CD14-positive monocyte (primary cell): ENCODE data around the gene GTF2B. TPM values are rescaled to one million over a fixed set of nuclear protein-coding genes. Genes with fewer than 3 reads are reported as not detected.

ENCODE experiments used
- DNase-seq, 3 donors: peaks; one replicate each; pipeline ENCODE4 v3.0.0-alpha.2; 2011 to 2022
- H2AFZ ChIP-seq: 2 replicates; pipeline ENCODE4 v1.6.0; 2012; ENCODE audit warnings: mild to moderate bottlenecking, low read depth, low read length, inconsistent platforms; ENCODE audit not compliant: insufficient read depth, poor library complexity, severe bottlenecking
- H3K27ac ChIP-seq, 2 donors: 1 replicate in 1 of 2; 2 replicates in 1 of 2; pipeline ENCODE4 v1.5.1; 2012 to 2013; ENCODE audit warnings: low read length in 2 of 2, control low read depth in 1 of 2, inconsistent platforms in 1 of 2, low read depth in 1 of 2, mild to moderate bottlenecking in 1 of 2
- H3K27me3 ChIP-seq, 2 donors: one replicate each; pipeline versions ENCODE4 v1.6.0 to v1.6.1; 2011 to 2013; ENCODE audit warnings: low read length in 2 of 2; ENCODE audit not compliant: control insufficient read depth in 2 of 2, insufficient read depth in 2 of 2
- H3K36me3 ChIP-seq, 2 donors: replicated peaks in 1 of 2; 1 replicate in 1 of 2; 2 replicates in 1 of 2; pipeline versions ENCODE4 v1.5.1 to v1.6.1; 2012 to 2013; ENCODE audit warnings: low read length in 2 of 2, control low read depth in 1 of 2, inconsistent platforms in 1 of 2, mild to moderate bottlenecking in 1 of 2; ENCODE audit not compliant: insufficient read depth in 2 of 2, control insufficient read depth in 1 of 2
- H3K4me1 ChIP-seq, 2 donors: 1 replicate in 1 of 2; 2 replicates in 1 of 2; pipeline versions ENCODE4 v1.5.1 to v1.6.1; 2012 to 2013; ENCODE audit warnings: low read length in 2 of 2, control low read depth in 1 of 2, inconsistent platforms in 1 of 2, mild to moderate bottlenecking in 1 of 2, moderate library complexity in 1 of 2; ENCODE audit not compliant: insufficient read depth in 2 of 2, control insufficient read depth in 1 of 2
- H3K4me2 ChIP-seq: replicated peaks from 2 replicates; pipeline ENCODE3; 2012; ENCODE audit warnings: low read length, moderate library complexity, mild to moderate bottlenecking; ENCODE audit not compliant: poor library complexity, severe bottlenecking; ENCODE audit errors: extremely low read depth
- H3K4me3 ChIP-seq, 3 experiments: fragments of 200-600 bp in 1 of 3; sonication (generic) in 1 of 3; replicated peaks in 1 of 3; 1 replicate in 2 of 3; 2 replicates in 1 of 3; pipeline ENCODE4 v1.5.1; 2011 to 2013; ENCODE audit warnings: low read length in 3 of 3, mild to moderate bottlenecking in 3 of 3, control low read depth in 2 of 3, low read depth in 2 of 3, inconsistent platforms in 1 of 3, moderate library complexity in 1 of 3
- H3K79me2 ChIP-seq: 2 replicates; pipeline ENCODE4 v1.6.0; 2012; ENCODE audit warnings: mild to moderate bottlenecking, control low read depth, inconsistent platforms, low read length, moderate library complexity; ENCODE audit not compliant: insufficient read depth
- H3K9ac ChIP-seq: 2 replicates; pipeline ENCODE4 v1.6.0; 2017; ENCODE audit warnings: low read length, mild to moderate bottlenecking; ENCODE audit not compliant: insufficient read depth, poor library complexity, severe bottlenecking
- H3K9me3 ChIP-seq, 2 donors: replicated peaks in 1 of 2; 1 replicate in 1 of 2; 2 replicates in 1 of 2; pipeline versions ENCODE4 v1.5.1 to v1.6.1; 2012 to 2013; ENCODE audit warnings: low read length in 2 of 2, control low read depth in 1 of 2; ENCODE audit not compliant: control insufficient read depth in 1 of 2, insufficient read depth in 1 of 2
- H4K20me1 ChIP-seq: 2 replicates; pipeline ENCODE4 v1.6.0; 2012; ENCODE audit warnings: mild to moderate bottlenecking, low read length, control low read depth, moderate library complexity; ENCODE audit not compliant: insufficient read depth
- H3K27ac Mint-ChIP-seq, 7 donors: one replicate each; pipeline ENCODE4 v1.8.0; 2020; ENCODE audit warnings: mild to moderate bottlenecking in 7 of 7, mixed read lengths in 7 of 7, moderate library complexity in 6 of 7, inconsistent platforms in 2 of 7
- H3K27me3 Mint-ChIP-seq, 3 donors: one replicate each; pipeline ENCODE4 v1.8.0; 2021 to 2022; ENCODE audit warnings: low read depth in 3 of 3, mild to moderate bottlenecking in 3 of 3, mixed read lengths in 3 of 3, moderate library complexity in 3 of 3, inconsistent platforms in 1 of 3
- H3K36me3 Mint-ChIP-seq, 2 donors: one replicate each; pipeline ENCODE4 v1.8.0; 2020; ENCODE audit warnings: mixed read lengths in 2 of 2, inconsistent platforms in 1 of 2, mild to moderate bottlenecking in 1 of 2
- H3K4me1 Mint-ChIP-seq: one replicate; pipeline ENCODE4 v1.8.0; 2020; ENCODE audit warnings: mild to moderate bottlenecking, mixed read lengths
- H3K4me3 Mint-ChIP-seq, 2 donors: one replicate each; pipeline ENCODE4 v1.8.0; 2020; ENCODE audit warnings: mild to moderate bottlenecking in 2 of 2, mixed read lengths in 2 of 2, moderate library complexity in 1 of 2
- H3K9me3 Mint-ChIP-seq, 7 donors: one replicate each; pipeline ENCODE4 v1.8.0; 2020 to 2022; ENCODE audit warnings: mixed read lengths in 7 of 7, mild to moderate bottlenecking in 6 of 7, moderate library complexity in 6 of 7, inconsistent platforms in 2 of 7
- WGBS: methylation state at CpG from one replicate; pipeline ENCODE4 v1.1.5; 2013; ENCODE audit warnings: missing lambda C conversion rate; ENCODE audit not compliant: insufficient coverage; 5-methylcytosine and 5-hydroxymethylcytosine counted together
- intact Hi-C, 2 donors: fragments of 100-400 bp; cut with micrococcal nuclease; formaldehyde crosslinking; loops; one replicate each; pipeline versions ENCODE4 v1.15.0 to v1.15.1; 2023
- polyA plus RNA-seq, 3 donors: library from polyadenylated mRNA; depleted of rRNA in 1 of 3; unstranded in 2 of 3; stranded (reverse) in 1 of 3; fragments of 300-500 nt in 2 of 3; fragments of >200 nt in 1 of 3; fragmentation: Illumina TruSeq in 2 of 3; gene quantifications; 1 replicate in 2 of 3; 2 replicates in 1 of 3; pipeline ENCODE4 v1.2.3, GENCODE V29; 2012 to 2021
- TF ChIP-seq, protein P1 (sequence below): fragments of 200-600 bp; IDR thresholded peaks from one replicate; pipeline ENCODE4 v1.8.0; 2022; ENCODE audit warnings: antibody characterized with exemption, mild to moderate bottlenecking

Gene GTF2B
- polyA plus RNA-seq, 3 donors, result 26.9 to 46.1 (median 39.2) TPM

DNA sequence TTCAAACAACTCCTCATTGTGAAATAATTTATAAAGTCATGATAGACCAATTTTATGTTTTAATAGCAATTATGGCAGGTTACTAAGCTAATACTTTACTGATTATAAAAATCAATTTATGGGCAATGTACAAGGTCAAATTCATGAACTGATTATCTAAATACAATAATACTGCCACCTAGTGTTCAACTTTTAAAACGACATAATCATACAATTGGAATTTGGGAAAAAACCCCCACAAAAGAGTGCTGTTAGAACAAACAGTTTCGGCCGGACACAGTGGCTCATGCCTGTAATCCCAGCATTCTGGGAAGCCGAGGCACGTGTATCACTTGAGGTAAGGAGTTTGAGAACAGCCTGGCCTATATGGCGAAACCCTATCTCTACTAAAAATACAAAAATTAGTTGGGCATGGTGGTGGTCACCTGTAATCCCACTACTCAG is 14.0 kb downstream of the GTF2B start:
- WGBS, result no CpG with 5 or more reads among the region's 6 CpGs
- peaks cover 97% of the 10 kb centered on the region for H3K79me2 ChIP-seq
- peaks cover 23 to 49% of the 10 kb centered on the region in 2 donors for H3K36me3 Mint-ChIP-seq

DNA sequence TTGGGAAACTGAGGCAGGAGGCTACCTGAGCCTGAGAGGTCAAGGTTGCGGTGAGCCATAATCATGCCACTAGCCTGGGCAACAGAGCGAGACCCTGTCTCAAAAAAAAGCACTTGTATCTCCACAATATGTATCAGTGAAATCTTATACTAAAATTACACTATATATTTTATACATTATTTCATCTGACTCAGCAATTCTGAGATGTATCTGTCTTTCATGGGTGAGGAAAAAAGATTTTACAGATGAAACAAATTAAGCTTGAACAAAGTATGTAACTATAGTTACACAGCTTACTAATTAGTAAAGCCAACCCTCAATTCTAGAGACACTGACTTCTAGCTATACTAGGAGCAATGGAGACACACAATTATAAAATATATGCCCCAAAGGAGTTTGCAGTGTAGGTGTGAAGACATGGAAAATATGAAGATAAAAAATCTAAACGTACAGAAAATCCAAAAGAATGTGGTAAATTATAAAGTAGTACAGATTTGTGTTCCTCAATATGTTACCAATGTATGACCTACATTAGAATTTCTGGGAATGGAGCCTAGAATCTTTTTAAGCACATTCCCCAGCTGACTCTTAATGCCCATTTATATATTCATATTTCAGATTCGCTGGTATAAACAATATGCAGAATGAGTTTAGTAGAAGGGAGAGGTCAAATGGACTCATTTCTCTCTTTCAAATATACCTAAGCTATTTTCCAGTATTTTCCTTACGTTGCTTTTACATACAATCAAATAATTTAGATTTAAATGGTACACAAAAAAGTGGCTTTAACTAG is 14.6 kb downstream of the GTF2B start:
- Mint-ChIP-seq H3K9me3 (peaks cover 0 to 2% (median 0%) of the 10 kb centered on the region in 7 donors), H3K4me3 (no peak overlapping the region), H3K27me3 (no peaks in the 10 kb centered on the region), H3K36me3 (peaks cover 19 to 47% of the 10 kb centered on the region in 2 donors), H3K27ac (no peak overlapping the region), H3K4me1 (peaks cover 19% of the 10 kb centered on the region)
- Histone ChIP-seq H3K79me2 (peaks cover 97% of the 10 kb centered on the region), H3K27ac (no peak overlapping the region), H3K9ac (no peak overlapping the region), H3K4me1 (peaks cover 14 to 21% of the 10 kb centered on the region in 2 donors), H3K27me3 (no peaks in the 10 kb centered on the region), H3K36me3 (peaks cover 35 to 51% of the 10 kb centered on the region in 2 donors), H3K4me2 (no peak overlapping the region), H2AFZ (no peak overlapping the region), H3K4me3 (no peak overlapping the region), H4K20me1 (peaks cover 100% of the 10 kb centered on the region), H3K9me3 (no peaks in the 10 kb centered on the region)
- intact Hi-C loops, result loop anchor here in 1 of 2 donors (5.0 kb wide), 1 partner anchor 219 kb away; no protein-coding TSS in a partner anchor
- DNase-seq, result no peak
- WGBS, result no CpG with 5 or more reads among the region's 5 CpGs
- TF ChIP-seq, protein P1, sequence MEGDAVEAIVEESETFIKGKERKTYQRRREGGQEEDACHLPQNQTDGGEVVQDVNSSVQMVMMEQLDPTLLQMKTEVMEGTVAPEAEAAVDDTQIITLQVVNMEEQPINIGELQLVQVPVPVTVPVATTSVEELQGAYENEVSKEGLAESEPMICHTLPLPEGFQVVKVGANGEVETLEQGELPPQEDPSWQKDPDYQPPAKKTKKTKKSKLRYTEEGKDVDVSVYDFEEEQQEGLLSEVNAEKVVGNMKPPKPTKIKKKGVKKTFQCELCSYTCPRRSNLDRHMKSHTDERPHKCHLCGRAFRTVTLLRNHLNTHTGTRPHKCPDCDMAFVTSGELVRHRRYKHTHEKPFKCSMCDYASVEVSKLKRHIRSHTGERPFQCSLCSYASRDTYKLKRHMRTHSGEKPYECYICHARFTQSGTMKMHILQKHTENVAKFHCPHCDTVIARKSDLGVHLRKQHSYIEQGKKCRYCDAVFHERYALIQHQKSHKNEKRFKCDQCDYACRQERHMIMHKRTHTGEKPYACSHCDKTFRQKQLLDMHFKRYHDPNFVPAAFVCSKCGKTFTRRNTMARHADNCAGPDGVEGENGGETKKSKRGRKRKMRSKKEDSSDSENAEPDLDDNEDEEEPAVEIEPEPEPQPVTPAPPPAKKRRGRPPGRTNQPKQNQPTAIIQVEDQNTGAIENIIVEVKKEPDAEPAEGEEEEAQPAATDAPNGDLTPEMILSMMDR, result no peak

More for the DNA sequence above, 14.0 kb downstream of the GTF2B start:
- Histone ChIP-seq H3K27ac (peak overlapping the region in 1 of 2 donors; percentile 3), H3K4me3 (no peak overlapping the region), H3K27me3 (no peaks in the 10 kb centered on the region), H3K9me3 (no peaks in the 10 kb centered on the region), H2AFZ (no peak overlapping the region), H4K20me1 (peaks cover 100% of the 10 kb centered on the region), H3K36me3 (peaks cover 40 to 54% of the 10 kb centered on the region in 2 donors), H3K4me2 (no peak overlapping the region), H3K4me1 (peaks cover 14 to 21% of the 10 kb centered on the region in 2 donors), H3K9ac (no peak overlapping the region)
- Mint-ChIP-seq H3K4me1 (peaks cover 19% of the 10 kb centered on the region), H3K27me3 (no peaks in the 10 kb centered on the region), H3K4me3 (no peak overlapping the region), H3K9me3 (peaks cover 0 to 2% (median 0%) of the 10 kb centered on the region in 7 donors), H3K27ac (peak overlapping the region in 2 of 7 donors; percentile 18)
- peak in 1 of 3 donors; percentile 41 for DNase-seq
- TF ChIP-seq, protein P1, result peak; percentile 85
- intact Hi-C loops, result loop anchor here in 1 of 2 donors (5.0 kb wide), 1 partner anchor 220 kb away; no protein-coding TSS in a partner anchor
